ENCODE results near the gene TUBG2.

TUBG2 gene

GRCh38 chr17:42692489-42692888 is 33.4 kb downstream of the TUBG2 start:
- DNase-seq (ENCODE audit: extremely low spot score, insufficient read length, low read depth) = no peak
- no peak for FAIRE-seq

GRCh38 chr17:42694524-42694923 is 35.4 kb downstream of the TUBG2 start:
- DNase-seq (ENCODE audit: extremely low spot score, insufficient read length, low read depth) (no peak), FAIRE-seq (no peak)

GRCh38 chr17:42695500-42695899 is 36.4 kb downstream of the TUBG2 start:
- DNase-seq (ENCODE audit: extremely low spot score, insufficient read length, low read depth) (no peak), FAIRE-seq (no peak)

GRCh38 chr17:42697108-42697811 is 38.2 kb downstream of the TUBG2 start:
- FAIRE-seq (no peak), DNase-seq (ENCODE audit: extremely low spot score, insufficient read length, low read depth) (no peak)

- no peak for DNase-seq (ENCODE audit: extremely low spot score, insufficient read length, low read depth)
- FAIRE-seq = no peak
Observed at GRCh38 chr17:42698736-42699414, 39.8 kb downstream of the TUBG2 start.

- DNase-seq (ENCODE audit: extremely low spot score, insufficient read length, low read depth) (no peak), FAIRE-seq (no peak)
Observed at GRCh38 chr17:42699415-42699740, 40.3 kb downstream of the TUBG2 start.

- DNase-seq (ENCODE audit: extremely low spot score, insufficient read length, low read depth) = no peak
- FAIRE-seq = no peak
Observed at GRCh38 chr17:42700586-42701289, 41.7 kb downstream of the TUBG2 start.

GRCh38 chr17:42702446-42702845 is 43.4 kb downstream of the TUBG2 start:
- FAIRE-seq = no peak
- no peak for DNase-seq (ENCODE audit: extremely low spot score, insufficient read length, low read depth)

- DNase-seq (ENCODE audit: extremely low spot score, insufficient read length, low read depth) (no peak), FAIRE-seq (no peak)
Observed at GRCh38 chr17:42704490-42704836, 45.4 kb downstream of the TUBG2 start.

GRCh38 chr17:42704837-42705494 is 45.9 kb downstream of the TUBG2 start:
- DNase-seq (ENCODE audit: extremely low spot score, insufficient read length, low read depth) (no peak), FAIRE-seq (peak; percentile 95)

GRCh38 chr17:42706732-42707131 is 47.6 kb downstream of the TUBG2 start:
- no peak for FAIRE-seq
- no peak for DNase-seq (ENCODE audit: extremely low spot score, insufficient read length, low read depth)

GRCh38 chr17:42708588-42708987 is 49.5 kb downstream of the TUBG2 start:
- FAIRE-seq = no peak
- DNase-seq (ENCODE audit: extremely low spot score, insufficient read length, low read depth) = no peak

GRCh38 chr17:42709561-42709960 is 50.5 kb downstream of the TUBG2 start:
- no peak for FAIRE-seq
- DNase-seq (ENCODE audit: extremely low spot score, insufficient read length, low read depth) = no peak

Data from GM18507 (cell line).